ENCODE measurements around the gene NET1. TPM values are rescaled to one million over a fixed set of nuclear protein-coding genes. Genes with fewer than 3 reads are reported as not detected.

Gene NET1
- total RNA-seq, 1 donor from 2014 or later = 22.5 TPM

GRCh38 chr10:5393529-5393928 lies 18.8 kb upstream of the NET1 start:
- Mint-ChIP-seq H3K36me3 (ENCODE audit: low read depth) (peaks cover 3% of the 10 kb centered on the region), H3K27me3 (peaks cover 9% of the 10 kb centered on the region), H3K4me1 (no peaks in the 10 kb centered on the region), H3K4me3 (no peak overlapping the region), H3K9me3 (peaks cover 27% of the 10 kb centered on the region), H3K27ac (no peak overlapping the region)
- TF ChIP-seq CTCF (IDR thresholded peaks at IDR 0.05) = no peak
- intact Hi-C loops (cut with micrococcal nuclease) = no loop called here
- POLR2A ChIA-PET = no interaction called here
- no peak for DNase-seq
- CTCF ChIA-PET = no interaction called here
- ATAC-seq (ENCODE audit: low read depth) = no peak

GRCh38 chr10:5395168-5395567 lies 17.2 kb upstream of the NET1 start:
- H3K36me3 Mint-ChIP-seq (ENCODE audit: low read depth) = peaks cover 3% of the 10 kb centered on the region
- H3K27ac Mint-ChIP-seq = no peak overlapping the region

GRCh38 chr10:5396556-5397300 lies 15.6 kb upstream of the NET1 start:
- POLR2A ChIA-PET = no interaction called here
- no peak for DNase-seq
- ATAC-seq (ENCODE audit: low read depth) = no peak
- H3K4me1 Mint-ChIP-seq = no peaks in the 10 kb centered on the region
- no peak overlapping the region for H3K4me3 Mint-ChIP-seq
- H3K36me3 Mint-ChIP-seq (ENCODE audit: low read depth) = no peaks in the 10 kb centered on the region
- CTCF ChIA-PET = no interaction called here
- peaks cover 3% of the 10 kb centered on the region for H3K9me3 Mint-ChIP-seq
- peaks cover 16% of the 10 kb centered on the region for H3K27me3 Mint-ChIP-seq
- H3K27ac Mint-ChIP-seq = no peak overlapping the region
- TF ChIP-seq CTCF (IDR thresholded peaks at IDR 0.05) = no peak
- intact Hi-C loops (cut with micrococcal nuclease) = no loop called here

More at GRCh38 chr10:5395168-5395567, 17.2 kb upstream of the NET1 start:
- POLR2A ChIA-PET = no interaction called here
- Mint-ChIP-seq H3K4me3 (no peak overlapping the region), H3K9me3 (peaks cover 17% of the 10 kb centered on the region), H3K4me1 (no peaks in the 10 kb centered on the region), H3K27me3 (peaks cover 16% of the 10 kb centered on the region)
- TF ChIP-seq CTCF (IDR thresholded peaks at IDR 0.05) = no peak
- intact Hi-C loops (cut with micrococcal nuclease) = no loop called here
- CTCF ChIA-PET = no interaction called here
- no peak for DNase-seq
- no peak for ATAC-seq (ENCODE audit: low read depth)

- H3K27ac Mint-ChIP-seq = no peak overlapping the region
- intact Hi-C loops (cut with micrococcal nuclease) = no loop called here
- CTCF ChIA-PET = no interaction called here
- POLR2A ChIA-PET = no interaction called here
- no peaks in the 10 kb centered on the region for H3K36me3 Mint-ChIP-seq (ENCODE audit: low read depth)
- ATAC-seq (ENCODE audit: low read depth) = no peak
- peaks cover 19% of the 10 kb centered on the region for H3K27me3 Mint-ChIP-seq
- no peaks in the 10 kb centered on the region for H3K4me1 Mint-ChIP-seq
- H3K9me3 Mint-ChIP-seq = no peaks in the 10 kb centered on the region
- DNase-seq = no peak
- no peak overlapping the region for H3K4me3 Mint-ChIP-seq
- TF ChIP-seq CTCF (IDR thresholded peaks at IDR 0.05) = no peak
These were observed 13.0 kb upstream of the NET1 start for GRCh38 chr10:5399332-5399731.

- H3K9me3 Mint-ChIP-seq = no peaks in the 10 kb centered on the region
- DNase-seq (no peak), ATAC-seq (ENCODE audit: low read depth) (no peak)
- intact Hi-C loops (cut with micrococcal nuclease) = no loop called here
- CTCF ChIA-PET = no interaction called here
- POLR2A ChIA-PET = no interaction called here
- no peak overlapping the region for H3K4me3 Mint-ChIP-seq
- no peaks in the 10 kb centered on the region for H3K36me3 Mint-ChIP-seq (ENCODE audit: low read depth)
- no peaks in the 10 kb centered on the region for H3K4me1 Mint-ChIP-seq
- no peak overlapping the region for H3K27ac Mint-ChIP-seq
- TF ChIP-seq CTCF (IDR thresholded peaks at IDR 0.05) = no peak
- H3K27me3 Mint-ChIP-seq = peaks cover 19% of the 10 kb centered on the region
These were observed 11.7 kb upstream of the NET1 start for GRCh38 chr10:5400468-5401240.

Data from activated B cell treated with CpG ODN at 0.5 μM for 24 hours (primary cell).